ENCODE measurements around the gene BAIAP2. TPM values are rescaled to one million over a fixed set of nuclear protein-coding genes. Genes with fewer than 3 reads are reported as not detected.

BAIAP2 gene
- total RNA-seq, 1 donor from 2014 or later, result 57.7 TPM

- peak in 1 of 2 donors; percentile 66 for DNase-seq (ENCODE audit: low read depth in 2 of 2)
Observed at GRCh38 chr17:81036197-81036941, 1.4 kb downstream of the BAIAP2 start.

- DNase-seq (ENCODE audit: low read depth in 2 of 2), result peak in 1 of 2 donors; percentile 45
Observed at GRCh38 chr17:81037026-81037797, 2.3 kb downstream of the BAIAP2 start.

- DNase-seq (ENCODE audit: low read depth in 2 of 2), result no peak
Observed at GRCh38 chr17:81037798-81038733, 3.1 kb downstream of the BAIAP2 start.

GRCh38 chr17:81039096-81039495 lies 4.1 kb downstream of the BAIAP2 start:
- no peak for DNase-seq (ENCODE audit: low read depth in 2 of 2)

- DNase-seq (ENCODE audit: low read depth in 2 of 2), result peak; percentile 53 to 61
Observed at GRCh38 chr17:81039854-81040758, 5.2 kb downstream of the BAIAP2 start.

GRCh38 chr17:81040791-81041337 lies 5.9 kb downstream of the BAIAP2 start:
- peak in 1 of 2 donors; percentile 40 for DNase-seq (ENCODE audit: low read depth in 2 of 2)

GRCh38 chr17:81042606-81043005 lies 7.7 kb downstream of the BAIAP2 start:
- DNase-seq (ENCODE audit: low read depth in 2 of 2), result no peak

GRCh38 chr17:81043319-81043724 lies 8.4 kb downstream of the BAIAP2 start:
- no peak for DNase-seq (ENCODE audit: low read depth in 2 of 2)

- peak; percentile 60 to 63 for DNase-seq (ENCODE audit: low read depth in 2 of 2)
Observed at GRCh38 chr17:81043725-81044427, 8.9 kb downstream of the BAIAP2 start.

- DNase-seq (ENCODE audit: low read depth in 2 of 2), result no peak
Observed at GRCh38 chr17:81044428-81044763, 9.4 kb downstream of the BAIAP2 start.

GRCh38 chr17:81044764-81045589 lies 10.0 kb downstream of the BAIAP2 start:
- peak; percentile 94 to 100 for DNase-seq (ENCODE audit: low read depth in 2 of 2)

GRCh38 chr17:81045590-81046095 lies 10.7 kb downstream of the BAIAP2 start:
- no peak for DNase-seq (ENCODE audit: low read depth in 2 of 2)

- DNase-seq (ENCODE audit: low read depth in 2 of 2), result peak in 1 of 2 donors; percentile 35
Observed at GRCh38 chr17:81046132-81046769, 11.3 kb downstream of the BAIAP2 start.

- peak in 1 of 2 donors; percentile 47 for DNase-seq (ENCODE audit: low read depth in 2 of 2)
Observed at GRCh38 chr17:81046770-81047359, 11.9 kb downstream of the BAIAP2 start.

- no peak for DNase-seq (ENCODE audit: low read depth in 2 of 2)
Observed at GRCh38 chr17:81048827-81049371, 13.9 kb downstream of the BAIAP2 start.

GRCh38 chr17:81049372-81049911 lies 14.5 kb downstream of the BAIAP2 start:
- DNase-seq (ENCODE audit: low read depth in 2 of 2), result peak in 1 of 2 donors; percentile 36

- DNase-seq (ENCODE audit: low read depth in 2 of 2), result peak; percentile 37 to 82
Observed at GRCh38 chr17:81049973-81050551, 15.1 kb downstream of the BAIAP2 start.

All from lung microvascular endothelial cell (primary cell).